ENCODE results near the gene SZT2.

GRCh38 chr1:43432171-43432860 lies 42.6 kb downstream of the SZT2 start:
- TF ChIP-seq CTCF (IDR thresholded peaks at IDR 0.05; ENCODE audit: poor library complexity) (no peak), EZH2phosphoT487 (IDR thresholded peaks at IDR 0.05; ENCODE audit: low read depth, severe bottlenecking, unreplicated experiment) (no peak)
